Fibroblast of skin of right biceps (primary cell): Measurements from ENCODE around the gene CCDC138.

Experiments
- DNase-seq: peaks from one replicate; pipeline ENCODE4 v3.0.0-alpha.2; 2013

The CCDC138 gene

DNA sequence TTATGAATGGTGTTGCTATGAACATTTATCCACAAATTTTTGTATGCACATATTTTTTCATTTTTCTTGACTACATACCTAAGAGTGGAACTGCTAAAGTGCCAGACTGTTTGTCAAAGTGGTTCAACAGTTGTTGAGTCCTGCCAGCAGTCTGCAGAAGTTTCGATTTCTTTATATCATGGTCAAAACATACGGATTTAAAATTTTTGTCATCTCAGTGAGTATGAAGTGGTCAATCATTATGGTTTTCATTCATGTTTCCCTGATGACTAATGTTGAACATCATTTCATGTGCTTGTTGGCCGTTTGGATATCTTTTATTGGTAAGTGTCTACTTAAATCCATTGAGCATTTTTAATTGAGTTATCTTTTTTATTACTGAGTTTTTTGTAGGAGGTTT lies 39.2 kb downstream of the CCDC138 start:
- peak; percentile 3 for DNase-seq

DNA sequence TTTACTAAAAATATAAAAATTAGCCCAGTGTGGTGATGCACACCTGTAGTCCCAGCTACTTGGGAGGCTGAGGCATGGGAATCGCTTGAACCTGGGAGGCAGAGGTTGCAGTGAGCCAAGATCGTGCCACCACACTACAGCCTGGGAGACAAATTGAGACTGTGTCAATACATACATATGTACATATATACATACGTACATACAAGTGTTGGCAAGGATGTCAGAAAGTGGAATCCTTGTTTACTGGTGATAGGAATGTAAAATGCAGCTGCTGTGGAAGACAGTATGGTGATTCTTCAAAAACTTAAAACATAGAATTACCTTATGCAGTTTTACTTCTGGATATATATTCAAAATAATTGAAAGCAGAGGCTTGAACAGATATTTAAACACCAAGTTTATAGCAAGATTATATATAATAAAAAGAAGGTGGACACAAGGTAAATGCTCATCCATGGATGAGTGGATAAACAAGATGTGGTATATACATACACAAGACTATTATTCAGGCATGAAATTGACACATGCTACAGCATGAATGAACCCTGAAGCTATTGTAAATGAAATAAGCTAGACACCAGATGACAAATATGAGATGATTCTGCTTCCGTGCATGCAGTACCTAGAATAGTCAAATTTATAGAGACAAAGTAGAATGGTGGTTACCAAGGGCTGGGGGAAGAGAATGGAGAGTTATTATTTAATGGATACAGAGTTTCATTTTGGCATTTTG lies 43.2 kb downstream of the CCDC138 start:
- DNase-seq, result no peak

DNA sequence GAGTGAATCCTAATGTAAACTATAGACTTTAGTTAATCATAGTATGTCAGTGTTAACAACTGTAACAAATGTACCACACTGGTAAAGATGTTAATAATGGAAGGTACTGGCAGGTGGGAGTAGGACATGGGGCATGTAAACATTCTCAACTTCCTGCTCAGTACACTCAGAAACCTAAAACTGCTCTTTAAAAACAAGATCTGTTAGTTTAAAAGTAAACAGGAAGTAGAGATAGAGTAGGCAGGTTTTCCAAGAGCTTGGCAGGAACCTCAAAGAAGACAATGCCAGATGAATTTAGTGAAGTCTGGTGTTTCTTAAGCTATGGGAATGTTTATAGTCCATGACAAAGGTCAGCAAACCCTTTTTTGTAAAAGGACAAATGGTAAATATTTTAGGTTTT lies 46.6 kb downstream of the CCDC138 start:
- DNase-seq, result no peak

DNA sequence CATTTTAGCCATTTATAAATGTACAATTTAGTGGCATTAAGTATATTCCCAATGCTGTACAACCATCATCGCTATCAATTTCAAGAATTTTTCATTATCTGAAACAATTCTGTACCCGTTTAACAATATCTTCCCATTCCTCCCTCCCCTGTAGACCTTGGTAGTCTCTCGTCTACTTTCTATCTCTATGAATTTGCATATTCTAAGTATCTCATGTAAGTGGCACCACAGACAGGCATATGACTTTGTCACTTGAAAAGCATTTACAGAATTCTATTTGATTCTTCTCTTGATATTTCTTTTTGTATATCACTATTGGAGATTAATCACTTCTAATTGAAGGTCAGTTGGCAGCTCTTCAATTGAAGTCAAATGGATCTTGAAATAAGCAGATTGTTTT lies 48.0 kb downstream of the CCDC138 start:
- DNase-seq, result no peak

DNA sequence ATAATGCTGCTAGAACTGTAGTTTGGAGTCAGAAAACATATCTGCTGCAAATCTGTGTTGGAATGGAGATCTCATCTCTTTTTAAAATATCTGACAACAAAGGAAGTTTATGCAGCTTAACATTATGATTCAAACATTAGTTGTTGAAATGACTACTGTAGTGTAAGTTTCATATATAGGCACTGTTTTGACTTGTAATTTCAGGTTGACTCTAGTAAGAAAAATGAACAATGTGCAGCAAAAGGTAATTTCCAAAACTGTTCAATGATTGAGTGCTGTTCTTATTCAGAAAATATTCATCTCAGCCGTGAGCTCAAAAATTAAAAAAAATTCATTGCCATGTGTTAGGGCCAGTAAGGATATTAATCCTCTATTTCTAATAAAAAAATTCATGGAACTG lies 48.5 kb downstream of the CCDC138 start:
- DNase-seq, result no peak

DNA sequence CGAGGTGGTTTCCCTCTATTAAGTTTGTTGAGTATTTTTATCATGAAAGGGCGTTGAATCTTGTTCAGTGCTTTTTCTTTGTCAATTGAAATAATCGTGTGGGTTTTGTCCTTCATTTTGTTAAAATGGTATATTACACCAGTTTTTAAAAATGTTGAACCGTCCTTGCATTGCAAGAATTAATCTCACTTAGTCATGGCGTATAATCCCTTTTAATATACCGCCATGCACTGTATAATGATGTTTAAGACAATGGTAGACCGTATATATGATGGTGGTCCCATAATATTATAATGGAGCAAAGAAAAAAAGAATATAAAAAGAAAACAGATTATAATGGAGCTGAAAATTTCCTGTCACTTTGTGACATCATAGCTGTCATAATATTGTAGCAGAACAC lies 50.6 kb downstream of the CCDC138 start:
- no peak for DNase-seq

DNA sequence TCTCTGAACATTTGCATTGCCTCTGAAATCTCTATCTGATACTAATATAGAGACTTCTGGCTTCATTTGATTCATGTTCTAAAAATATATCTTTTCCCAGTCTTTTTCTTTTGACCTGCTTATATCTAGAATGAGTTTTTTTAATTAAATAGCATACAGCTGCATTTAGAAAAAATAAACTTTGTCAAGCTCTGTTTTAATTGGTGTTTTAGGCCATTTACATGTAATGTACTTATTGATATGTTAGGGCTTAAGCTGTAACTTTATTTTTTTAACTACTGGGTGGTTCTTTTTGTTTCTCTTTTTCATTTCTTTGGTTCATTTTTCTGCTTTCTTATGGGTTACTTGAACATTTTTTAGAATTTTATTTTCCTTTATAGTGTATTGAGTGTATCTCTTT lies 54.9 kb downstream of the CCDC138 start:
- DNase-seq, result no peak

DNA sequence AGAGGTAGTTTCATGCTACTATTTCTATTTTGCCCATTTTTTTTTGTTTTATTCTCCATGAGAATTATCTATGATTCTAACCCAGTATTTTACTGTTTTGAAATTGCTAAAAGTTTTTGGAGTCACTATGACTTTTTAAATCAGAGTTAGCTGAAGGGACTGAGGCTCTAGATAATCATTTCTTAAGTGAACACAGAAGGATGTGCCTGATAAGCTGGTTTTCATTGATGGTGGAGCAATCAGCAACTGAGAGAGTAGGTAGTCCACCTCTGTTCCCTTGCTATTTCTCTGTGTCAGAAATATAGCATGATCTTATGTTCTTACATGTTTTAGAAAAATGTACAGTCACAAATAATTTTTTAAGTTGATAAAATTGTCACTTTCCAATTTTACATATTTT lies 59.4 kb downstream of the CCDC138 start:
- DNase-seq, result no peak

DNA sequence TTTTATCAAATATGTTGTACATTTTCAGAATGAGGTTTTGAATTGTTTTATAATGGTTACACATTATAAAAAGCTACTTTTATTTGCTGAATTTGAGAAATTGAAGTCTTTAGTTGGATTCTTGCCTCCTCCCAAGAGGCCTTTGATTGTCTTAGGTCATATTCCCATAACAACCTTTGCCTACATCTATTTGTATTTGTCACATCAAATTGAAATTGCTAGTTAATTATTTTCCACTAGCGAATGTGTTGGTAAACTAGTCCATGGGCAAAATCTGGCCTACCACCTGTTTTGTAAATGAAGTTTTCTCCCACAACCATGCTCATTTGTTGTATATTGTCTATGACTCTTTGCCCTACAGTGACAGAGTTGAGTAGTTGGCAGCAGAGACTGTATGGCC lies 60.4 kb downstream of the CCDC138 start:
- DNase-seq, result no peak

DNA sequence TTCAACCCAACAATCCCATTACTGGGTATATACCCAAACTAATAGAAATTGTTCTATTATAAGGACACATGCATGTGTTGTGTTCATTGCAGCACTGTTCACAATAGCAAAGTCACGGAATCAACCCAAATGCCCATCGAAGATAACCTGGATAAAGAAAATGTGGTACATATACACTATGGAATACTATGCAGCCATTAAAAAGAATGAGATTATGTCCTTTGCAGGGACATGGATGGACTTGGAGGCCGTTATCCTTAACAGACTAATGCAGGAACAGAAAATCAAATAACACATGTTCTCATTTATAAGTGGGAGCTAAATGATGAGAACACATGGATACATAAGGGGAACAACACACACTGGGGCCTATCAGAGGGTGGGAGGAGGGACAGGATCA lies 65.8 kb downstream of the CCDC138 start:
- DNase-seq, result no peak

DNA sequence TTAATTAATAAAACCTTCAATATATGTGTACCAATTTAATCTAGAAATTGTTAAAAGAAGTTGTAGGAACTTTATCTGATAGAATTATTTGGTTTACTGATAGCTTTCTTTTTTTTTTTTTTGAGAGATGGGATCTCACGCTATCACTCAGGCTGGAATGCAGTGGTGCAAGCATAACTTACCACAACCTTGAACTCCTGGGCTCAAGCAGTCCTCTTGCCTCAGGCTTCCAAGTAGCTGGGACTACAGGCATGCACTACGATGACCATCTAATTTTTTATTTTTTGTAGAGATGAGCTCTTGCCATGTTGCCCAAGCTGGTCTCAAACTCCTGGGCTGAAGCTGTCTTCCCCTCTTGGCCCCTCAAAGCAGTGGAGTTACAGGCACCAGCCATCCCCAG lies 66.8 kb downstream of the CCDC138 start:
- DNase-seq, result no peak

DNA sequence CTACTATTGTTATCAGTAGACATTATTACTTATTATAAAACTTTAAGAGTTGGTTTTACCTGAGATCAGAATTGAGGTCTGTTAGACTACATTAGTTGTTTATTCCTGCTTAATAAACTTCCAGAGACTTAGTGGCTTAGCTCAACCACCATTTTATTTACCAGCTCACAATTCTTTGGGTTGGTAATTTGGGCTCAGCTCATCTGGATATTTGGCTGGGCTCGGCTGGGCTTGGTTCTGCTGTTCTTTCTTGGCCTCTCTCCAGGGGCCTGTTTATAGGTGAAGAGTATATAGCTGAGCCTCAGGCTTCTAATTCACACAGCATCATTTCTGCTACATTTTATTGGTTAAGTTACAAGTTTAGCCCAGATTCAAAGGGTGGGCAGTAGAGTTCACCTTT lies 67.9 kb downstream of the CCDC138 start:
- no peak for DNase-seq

DNA sequence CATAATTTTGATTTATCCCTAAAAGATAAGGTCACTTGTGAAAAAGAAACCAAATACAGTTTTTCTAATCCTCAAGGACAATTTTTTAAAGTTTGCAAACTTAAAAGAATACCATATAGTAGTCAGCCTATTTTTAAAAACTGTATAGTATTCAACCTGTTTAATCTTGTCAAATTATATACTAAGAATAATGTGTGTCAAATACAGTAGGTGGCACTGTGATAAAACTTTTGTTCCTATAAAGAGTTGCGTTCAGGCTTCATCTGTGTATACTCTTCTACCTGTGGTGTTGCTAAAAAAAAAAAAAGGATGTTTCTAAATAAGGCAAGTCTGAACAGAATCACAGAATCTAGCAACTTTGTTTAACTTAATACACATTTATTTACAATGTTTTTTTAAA lies 68.6 kb downstream of the CCDC138 start:
- peak; percentile 6 for DNase-seq

DNA sequence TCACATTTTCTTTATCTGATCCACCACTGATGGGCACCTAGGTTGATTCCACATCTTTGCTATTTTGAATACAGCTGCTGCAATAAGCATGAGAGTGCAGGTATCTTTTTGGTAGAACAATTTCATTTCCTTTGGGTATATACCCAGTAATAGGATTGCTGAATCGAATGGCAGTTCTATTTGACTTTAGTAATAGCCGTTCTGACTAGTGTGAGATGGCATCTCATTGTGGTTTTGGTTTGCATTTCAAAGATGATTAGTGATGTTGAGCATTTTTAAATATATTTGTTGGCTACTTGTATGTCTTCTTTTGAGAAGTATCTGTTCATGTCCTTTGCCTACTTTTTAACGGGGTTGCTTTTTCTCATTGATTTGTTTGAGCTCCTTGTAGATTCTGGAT lies 72.3 kb downstream of the CCDC138 start:
- DNase-seq, result peak; percentile 37

DNA sequence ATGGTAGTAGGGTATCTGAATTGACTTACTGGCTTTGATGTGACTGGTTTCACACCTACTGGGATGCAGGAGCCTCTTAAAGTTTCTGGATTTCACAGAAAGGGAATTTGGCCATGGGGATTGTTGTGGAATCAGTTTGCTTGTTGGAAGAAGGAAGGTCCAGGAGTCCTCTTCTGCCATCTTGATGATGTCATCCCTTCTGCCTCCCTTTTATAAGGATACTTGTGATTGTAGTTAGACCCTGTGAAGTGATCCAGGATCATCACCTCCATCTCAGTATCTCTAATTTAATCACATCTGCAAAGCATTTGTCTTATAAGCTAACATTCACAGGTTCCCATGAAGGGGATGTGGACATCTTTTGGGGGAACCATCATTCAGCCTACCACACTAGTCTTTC lies 79.5 kb downstream of the CCDC138 start:
- no peak for DNase-seq

DNA sequence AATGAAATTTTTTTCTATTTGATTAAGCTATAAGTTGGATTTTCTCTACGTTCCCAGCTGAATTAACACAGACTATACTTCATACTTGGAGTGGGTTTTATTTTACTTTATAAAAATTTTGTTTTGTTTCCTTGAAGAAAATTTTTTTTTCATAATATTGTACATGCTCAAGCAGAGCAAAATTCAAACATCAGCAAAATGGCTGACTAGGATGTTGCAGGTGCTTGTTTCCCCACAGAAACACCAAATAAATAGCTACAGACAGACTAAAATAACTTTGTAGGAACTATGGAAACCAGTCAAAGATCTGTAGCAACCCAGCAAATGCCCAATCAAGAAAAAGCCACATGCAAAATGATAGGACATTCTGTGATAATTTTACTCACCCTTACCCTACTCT lies 82.3 kb downstream of the CCDC138 start:
- DNase-seq, result no peak

DNA sequence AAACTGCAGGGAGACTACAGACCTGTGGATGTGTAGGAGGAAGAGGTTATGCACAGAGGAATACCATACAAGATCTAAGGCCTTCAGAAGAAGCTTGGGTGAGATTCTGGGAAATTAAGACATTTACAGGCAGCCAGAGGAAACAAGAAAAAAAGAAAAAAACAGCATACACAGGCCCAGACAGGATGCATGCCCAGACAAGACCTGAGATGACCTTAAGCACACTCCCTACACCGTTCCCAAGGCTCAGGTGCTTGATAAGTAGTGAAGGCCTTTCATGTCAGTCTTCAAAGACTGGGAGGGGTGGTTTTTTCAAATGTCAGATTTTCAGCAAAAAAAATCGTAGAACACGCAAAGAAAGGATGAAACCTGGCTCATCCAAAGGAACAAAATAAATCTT lies 83.0 kb downstream of the CCDC138 start:
- DNase-seq, result no peak

DNA sequence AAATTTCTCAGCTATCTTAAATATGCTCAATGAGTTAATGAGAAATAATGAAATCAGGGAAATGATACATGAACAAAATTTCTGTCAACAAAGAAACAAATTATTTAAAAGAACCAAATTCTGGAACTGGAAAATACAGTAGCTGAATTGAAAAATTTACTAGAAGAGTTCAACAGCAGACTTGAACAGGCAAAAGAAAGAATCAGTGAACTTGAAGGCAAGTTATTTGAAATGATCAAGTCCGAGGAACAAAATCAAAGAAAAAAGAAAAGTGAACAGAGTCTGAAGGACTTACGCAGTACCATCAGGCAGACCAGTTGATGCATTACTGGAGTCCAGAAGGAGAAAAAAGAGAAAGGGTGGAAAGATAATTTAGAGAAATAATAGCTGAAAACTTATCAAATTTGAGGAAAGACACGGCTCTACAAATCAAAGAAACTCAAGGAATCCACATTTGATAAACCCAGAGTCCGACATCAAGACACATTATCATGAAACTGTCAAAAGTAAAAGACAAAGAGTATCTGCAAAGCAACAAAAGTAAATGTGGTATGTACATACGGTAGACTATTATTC lies 83.6 kb downstream of the CCDC138 start:
- no peak for DNase-seq

DNA sequence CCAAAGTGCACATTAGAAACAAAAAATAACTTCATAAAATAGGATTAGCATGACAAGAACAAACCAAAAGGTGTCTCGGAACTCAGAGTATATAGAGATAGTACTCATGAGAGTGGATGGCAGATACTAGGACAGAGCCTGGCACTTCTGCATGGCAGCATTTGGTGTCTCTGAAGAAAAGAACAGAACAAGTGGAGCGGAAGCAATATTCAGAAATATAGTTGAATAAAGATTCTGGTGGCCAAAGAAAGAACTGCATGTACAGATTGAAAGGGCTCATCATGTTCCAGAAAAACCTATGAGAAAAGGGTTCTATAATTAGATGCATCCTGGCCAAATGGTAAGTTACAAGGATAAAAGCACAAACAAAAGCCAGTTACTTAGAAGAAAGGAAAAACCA lies 90.9 kb downstream of the CCDC138 start:
- DNase-seq, result no peak

DNA sequence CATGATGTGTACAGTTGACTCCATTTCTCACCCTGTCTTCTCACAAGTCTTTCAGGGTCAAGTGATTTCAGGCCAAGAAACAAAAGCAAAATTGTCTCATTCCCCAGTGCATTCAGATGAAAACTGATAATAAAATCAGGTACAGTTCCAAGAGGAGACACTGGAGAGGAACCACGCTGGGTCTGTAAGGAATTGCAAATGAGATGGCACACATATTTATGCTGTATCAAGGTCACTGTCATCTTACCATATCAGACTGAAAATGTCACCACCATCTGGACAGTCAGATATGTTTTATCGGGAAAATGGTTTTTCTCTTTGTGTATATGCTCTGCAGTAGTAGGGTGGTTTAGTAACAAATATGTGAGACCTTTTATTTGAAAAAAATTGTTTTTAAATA lies 91.7 kb downstream of the CCDC138 start:
- DNase-seq, result no peak

DNA sequence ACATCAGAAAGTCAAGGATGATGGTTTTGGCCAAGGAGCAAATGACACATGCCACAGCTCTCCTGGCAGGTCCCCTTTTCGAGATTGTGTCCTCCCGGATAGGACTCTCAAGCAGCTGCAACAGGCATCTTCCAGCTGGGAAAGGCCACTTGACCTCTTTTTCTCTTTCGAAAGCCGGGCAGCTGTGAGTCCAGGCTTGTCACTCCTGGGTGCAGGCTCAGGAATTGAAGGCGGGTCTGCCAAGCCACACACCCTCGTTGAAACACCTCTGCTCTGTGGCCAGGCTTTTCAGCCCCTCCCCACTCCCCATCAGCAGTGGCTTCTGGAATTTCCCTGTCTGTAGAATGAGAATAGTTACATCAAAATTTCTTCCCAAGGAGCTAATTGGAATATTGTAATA lies 98.0 kb downstream of the CCDC138 start:
- DNase-seq, result no peak

DNA sequence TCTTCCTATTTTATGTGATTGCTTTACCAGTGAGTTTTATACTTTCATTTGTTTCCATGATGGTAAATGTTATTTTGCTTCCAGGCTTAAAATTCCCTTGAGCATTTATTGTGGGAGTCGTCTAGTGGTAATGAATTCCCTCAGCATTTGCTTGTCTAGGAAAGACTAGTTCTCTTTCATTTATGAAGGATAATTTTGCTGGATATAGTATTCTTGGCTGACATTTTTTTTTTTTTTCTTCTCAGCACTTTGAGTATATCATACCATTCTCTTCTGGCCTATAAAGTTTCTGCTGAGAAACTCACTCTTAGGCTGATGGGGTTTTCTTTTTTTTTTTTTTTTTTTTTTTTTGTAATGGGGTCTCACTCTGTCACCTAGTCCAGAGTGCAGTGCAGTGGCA lies 103.3 kb downstream of the CCDC138 start:
- DNase-seq, result no peak

DNA sequence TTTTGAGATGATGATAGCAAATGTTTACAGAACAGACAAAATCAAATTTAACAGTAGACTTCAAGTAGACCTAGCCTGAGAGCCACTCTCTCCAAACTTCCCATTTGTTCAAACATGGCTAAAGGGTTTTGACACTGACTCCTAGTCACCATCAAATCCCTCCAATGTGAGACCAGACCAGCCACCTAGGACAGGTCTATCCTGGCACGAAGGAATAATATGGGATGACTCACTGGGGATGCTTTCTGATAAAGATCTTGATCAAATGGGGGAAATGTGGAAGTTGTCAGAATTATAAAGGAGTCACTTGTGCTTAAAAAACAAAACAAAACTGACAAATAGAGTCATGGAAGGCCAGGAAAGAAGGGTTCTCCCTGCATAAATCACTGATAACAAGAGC lies 106.7 kb downstream of the CCDC138 start:
- no peak for DNase-seq

DNA sequence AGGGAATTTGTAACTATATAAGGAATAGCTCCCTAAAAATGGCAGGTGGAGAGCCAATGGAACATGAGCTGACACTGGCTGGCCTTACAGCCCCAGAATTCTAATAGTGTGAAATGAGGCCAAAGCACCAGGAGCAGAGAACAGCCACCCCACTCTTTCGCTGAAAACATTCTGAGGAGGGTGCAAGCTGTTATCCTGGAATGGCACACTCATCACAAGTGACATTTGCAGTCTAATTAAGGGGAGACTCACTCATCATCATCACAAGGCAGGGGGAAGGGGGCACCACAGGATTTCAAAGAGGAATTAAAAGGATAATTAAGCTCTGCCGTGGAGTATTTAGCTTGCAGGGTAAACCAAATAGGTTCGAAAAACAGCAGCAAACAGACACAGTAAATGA lies 108.2 kb downstream of the CCDC138 start:
- no peak for DNase-seq

DNA sequence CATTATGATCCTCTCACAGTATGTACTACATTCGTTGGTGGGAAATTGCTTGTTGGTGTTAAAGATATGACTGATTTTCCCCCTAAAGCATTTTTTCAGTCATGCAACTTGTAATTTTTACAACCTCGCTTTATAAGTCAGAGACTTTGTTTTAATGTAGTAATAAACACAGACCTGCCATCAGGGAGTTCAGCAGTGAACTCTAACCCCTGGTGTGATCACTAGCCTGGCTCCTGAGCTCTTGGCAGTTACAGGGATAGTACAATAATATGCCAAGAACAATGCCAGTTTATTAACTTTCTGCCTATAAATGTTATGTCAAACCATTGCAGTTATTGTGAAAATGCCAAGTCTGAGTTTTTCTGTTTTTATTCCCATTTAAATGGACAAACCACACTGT lies 108.6 kb downstream of the CCDC138 start:
- no peak for DNase-seq
